NCI-H2171 treated with DMSO at 0.1 percent for 48 hours (cell line): ENCODE data around the gene NINL.
A peak's percentile ranks its signal among the peaks of the same experiment; 100 is the strongest.

Experiments
- DNase-seq: peaks from one replicate; lab custom pipeline; 2025; lab: John Stamatoyannopoulos, UW

Gene NINL

DNA sequence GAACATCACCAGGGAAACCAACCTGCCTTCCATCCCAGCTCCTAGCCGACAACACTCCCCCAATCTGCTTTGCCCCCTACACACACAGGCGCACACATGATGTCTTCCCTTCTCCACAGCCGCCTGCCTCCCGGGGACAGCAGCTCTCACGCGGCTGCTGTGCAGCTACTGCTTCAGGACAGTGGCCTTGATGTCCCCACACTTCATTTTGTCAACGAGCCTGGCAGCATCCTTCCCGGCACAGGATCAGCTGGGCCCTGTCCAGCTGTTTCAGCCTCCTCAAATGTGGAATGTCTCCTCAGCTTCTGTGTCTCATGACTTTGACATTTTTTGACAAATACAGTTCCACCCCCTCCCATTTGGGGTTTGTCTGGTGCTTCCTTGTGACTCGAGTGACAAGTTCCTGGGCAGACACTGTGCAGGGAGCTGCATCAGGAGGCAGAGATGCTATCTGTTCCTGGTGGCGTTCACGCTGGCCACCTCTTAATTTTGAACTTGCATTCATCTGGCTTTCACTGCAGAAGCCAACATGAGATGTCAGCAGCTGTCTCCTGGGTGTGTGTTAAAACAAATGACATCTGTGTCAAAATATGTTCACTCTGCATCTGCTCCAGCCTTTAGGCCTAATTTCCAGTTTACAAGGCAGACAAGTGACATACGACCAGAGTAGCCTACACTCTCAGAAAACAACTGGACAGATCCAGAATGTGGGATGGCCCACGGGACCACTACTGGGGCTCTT, 120.7 kb downstream of the NINL start:
- peak; percentile 46 for DNase-seq

DNA sequence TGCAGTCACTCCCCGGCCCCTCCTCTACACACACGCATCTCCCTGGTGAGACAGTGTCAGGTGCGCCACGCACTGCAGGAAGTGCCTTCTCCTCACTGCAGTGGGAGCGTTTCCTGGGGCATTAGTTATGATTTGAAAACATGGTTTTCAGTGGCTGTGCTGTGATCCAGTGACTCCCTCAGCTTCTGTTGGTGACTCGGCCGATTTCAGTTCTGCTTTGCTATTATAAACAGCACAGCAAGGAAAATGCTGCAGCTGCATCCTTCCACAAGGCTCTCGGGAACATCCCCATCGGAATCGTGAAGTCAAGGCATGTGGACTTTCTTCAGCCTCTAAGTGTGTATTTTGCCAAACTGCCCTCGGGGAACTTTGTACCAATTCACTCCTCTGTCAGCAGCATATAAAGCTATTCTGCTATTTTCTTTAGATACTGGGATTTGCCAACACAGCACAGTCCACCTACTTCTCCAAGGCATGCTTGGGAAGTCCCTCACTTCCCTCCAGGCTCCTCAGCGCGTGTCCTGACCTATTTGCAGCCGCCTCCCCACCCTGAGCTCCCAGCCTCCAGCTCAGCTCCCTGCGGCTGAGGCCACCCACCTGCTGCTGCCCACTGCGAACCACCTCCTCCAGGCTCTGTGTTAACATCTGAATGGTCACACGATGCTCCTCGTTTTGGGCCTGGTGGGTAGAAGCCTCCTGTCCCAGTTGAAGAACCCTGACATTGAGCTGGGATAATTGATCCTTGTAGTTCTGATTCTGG, 123.4 kb downstream of the NINL start:
- DNase-seq: no peak

DNA sequence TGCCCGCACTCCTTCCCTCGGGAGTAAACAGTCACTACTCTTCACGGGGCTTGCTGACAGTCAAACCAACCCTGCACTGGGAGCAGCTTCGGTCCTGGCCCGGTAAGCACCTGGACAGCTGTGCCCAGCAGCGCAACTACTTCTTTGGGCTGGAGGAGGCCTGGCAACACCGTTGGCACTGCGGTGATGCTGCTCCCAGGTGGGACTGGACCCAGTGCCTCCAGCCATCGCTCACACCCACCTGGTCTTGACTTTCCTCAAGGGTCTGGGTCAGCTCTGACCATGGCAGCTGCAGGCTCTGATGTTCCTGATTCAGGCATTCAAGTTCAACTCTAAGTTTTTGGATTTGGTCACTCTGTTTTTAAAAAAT, 124.1 kb downstream of the NINL start:
- no peak for DNase-seq

DNA sequence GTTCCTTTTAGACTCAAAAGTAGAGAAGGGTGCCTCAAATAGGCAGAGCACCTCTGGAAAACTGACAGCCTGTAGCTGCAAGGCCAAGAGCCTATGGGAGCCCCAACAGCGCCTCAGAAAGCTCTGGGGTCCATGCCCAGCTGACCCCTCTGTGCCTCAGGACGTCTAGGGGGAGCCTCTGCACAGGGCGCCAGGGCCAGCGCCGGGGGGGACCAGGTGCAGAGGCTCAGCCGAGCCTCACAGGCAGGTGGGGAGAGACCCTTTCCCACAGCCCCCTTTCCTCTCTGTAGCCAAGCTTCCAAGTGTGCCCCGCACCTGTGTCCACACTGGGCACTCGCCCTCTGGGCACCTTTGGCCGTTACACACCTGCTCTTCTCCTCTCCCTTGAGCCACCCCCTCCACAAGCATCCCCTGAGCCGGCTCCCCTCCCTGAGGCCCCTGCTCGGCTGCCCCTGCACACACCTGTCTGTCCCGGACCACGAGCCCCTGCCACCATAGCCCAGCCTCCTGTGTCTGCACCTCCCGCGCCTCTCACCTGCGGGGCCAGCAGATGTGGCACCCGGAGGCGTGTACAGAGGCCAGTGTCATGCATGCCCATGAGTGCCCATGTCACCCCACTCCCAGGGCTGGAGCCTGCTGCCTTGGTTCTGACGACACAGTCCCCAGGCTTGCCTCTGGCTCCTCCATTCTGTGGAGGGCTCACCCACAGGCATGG, 124.6 kb downstream of the NINL start:
- no peak for DNase-seq

DNA sequence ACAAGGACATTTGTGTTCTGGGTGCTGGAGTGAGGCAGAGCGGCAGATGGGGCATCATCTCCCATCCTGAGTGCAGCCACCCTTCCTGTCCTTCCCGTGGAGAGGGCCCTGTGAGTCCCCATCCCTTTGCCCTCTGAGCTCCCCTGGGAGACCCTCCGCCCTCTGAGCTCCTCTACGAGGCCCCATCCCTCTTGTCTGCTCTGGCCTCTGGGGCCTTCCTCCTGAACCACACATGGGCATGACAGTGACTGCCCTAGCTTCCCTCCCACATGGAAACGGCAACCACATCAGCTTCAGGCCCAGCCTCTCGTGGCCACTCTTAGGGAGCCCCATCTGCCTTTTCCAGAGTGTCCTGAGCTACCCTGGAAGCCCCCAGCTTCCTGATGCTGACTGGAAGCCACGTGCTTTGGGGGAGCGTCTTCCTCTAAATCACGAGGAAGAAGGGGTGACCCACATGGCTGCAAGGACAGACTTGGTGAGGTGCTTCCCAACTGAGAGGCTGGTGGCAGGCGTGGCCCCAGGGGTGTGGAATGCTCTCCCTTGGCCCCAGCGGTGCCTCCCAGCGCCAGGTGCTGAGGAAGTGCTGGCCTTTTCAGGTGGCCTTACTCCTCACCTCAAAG, 125.3 kb downstream of the NINL start:
- DNase-seq: no peak

DNA sequence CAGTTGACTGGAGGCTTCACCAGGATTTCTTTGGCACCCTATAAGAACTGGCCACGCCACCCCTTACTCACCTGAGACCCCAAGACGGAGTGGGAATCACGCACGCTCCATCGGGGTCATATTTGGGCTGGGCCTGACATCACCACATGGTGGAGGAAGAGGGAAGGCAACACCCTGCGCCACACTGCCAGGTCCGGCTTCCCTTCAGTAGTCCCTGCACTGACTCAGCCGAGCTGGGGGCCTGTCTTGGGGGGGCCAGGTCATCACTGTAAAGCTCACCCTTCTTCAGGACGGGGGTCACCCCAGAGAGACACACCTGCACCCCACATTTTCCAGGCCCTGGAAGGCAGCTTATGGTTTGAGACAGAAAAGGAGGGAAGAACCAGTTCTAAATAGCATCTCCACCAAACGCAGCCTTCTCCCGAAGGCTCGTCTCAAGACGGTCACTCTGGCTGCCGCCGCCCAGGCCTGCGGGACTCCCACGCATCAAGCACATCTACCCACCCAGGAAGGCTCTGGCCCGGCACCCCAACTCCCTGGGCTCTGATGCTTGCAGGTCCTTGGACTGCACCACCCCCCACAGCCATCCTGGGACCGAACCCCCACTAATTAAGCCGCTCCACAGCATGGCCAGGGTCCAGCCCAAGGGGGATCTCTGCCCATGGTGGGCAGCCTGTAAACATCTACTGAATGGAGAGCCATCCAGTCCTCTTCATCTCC, 126.1 kb downstream of the NINL start:
- no peak for DNase-seq

DNA sequence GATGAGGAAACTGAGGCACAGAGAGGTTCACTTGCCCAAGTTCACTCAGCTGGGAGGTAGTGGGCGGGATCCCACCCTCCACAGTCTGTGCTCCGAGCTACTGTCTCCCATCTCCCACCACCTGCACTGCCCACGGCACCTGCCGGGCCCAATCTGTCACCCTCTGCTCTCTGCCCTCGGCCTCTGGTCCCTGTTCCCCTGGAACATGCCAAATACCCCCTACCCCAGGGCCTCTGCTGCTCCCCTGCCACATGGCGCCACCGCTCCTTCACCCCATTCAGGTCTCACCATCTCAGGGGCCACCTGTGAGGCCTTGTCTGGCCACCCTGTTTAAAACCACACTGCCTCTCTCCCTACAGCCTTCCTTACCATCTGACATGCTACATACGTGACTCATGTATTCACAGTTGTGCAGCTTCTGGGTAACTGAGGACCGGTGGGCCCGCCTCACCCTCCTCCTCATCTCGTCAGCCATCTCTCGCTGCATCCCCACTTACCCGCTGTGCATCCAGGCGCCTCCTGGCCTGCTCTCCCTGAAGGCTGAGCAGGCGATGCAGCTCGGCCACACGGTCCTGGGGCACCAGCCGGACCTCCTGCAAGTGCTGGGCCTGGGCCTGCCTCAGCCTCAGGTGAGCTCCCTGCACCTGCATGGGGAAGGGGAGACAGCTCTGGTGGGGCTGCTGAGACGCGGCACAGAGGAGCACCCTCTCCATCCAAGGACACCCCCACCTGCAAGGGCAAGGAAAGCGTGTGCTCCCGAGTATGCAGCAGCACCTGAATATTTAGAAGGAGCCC, 127.2 kb downstream of the NINL start:
- DNase-seq: no peak

DNA sequence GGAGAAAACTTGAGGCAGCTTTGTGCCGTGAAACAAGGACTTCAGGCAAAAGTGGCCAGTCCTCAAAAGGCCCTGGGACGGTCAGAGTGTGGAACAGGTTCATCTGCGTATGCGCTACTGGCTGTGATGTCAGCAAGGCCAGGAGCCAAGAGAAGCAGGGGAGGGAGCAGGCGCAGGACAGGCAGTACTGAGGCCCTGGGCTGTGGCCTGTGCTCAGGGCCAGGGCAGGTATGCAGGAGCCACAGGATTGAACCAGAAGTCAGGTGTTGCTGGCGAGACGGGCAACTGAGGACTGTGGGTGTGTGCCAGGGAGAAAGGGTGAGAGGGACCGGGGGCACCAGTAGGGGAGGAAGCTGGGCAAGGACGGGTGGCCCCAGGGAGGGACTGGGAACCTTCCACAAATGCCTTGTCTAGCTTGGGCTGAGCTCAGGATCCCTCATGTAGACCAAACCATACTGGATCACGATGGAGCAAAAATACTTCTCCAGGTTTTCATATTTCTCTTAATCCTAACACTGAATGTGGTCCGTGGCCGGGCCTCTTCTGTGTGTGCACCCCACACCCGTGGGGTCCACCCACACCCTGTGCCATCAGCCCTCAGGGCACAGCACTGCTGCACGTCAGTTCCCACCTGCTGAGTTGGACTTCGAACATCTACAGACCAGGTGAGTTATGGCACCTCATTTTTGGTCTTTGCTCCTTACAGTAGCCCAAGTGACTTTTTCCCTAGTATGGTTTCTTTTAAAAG, 131.0 kb downstream of the NINL start:
- no peak for DNase-seq

DNA sequence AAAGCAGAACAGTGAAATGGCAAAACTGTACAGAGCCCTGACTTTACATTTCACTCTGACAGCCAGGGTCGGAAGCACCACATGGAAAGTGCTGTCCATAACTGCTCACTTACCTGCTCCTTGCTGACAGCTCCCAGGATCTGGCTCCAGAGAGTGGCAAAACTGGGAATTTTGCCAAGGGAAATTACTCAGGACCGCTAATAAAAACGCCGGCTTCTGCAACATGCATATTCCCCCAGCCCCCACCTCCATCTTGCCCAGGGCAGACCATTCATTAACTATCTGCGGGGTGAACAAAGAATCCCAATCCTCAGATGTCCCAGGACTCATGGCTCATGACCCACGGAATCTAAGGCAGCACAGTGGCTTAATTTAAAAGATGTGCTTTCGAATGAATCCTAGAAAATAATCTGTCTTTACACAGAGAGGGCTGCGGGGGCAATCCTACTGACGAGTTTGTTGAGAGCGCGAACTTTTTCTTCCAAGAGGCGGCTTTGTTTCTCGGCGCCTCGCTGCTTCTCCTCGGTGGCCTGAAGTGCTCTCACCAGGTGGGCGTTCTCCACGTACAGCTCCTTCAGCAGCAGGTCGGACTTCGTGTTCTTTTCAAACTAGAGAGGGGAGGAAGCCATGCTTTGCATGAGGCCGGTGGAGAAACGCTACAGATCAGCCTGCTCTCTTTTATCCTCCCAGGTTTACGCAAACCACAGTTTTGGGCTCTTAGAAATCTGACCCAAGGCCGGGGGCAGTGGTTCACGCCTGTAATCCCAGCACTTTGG, 132.1 kb downstream of the NINL start:
- no peak for DNase-seq

DNA sequence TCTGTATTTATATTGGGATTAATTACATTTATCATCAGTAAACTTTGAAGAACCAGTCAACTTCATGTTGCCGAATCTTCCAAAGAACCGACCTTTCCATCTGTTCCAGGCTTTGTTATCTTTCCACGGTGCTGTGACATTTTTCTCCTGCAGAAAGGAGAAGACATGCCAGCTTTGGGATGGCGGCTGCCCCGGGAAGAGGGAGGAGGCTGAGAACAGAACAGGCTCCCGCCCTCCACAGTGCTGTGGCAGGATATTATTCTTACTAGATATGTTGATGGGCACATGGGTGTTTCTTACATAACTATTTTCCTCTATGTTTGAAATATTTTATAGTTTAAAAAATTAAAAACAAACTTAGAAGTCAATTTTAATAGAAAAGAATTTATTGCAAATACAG, 133.0 kb downstream of the NINL start:
- no peak for DNase-seq

DNA sequence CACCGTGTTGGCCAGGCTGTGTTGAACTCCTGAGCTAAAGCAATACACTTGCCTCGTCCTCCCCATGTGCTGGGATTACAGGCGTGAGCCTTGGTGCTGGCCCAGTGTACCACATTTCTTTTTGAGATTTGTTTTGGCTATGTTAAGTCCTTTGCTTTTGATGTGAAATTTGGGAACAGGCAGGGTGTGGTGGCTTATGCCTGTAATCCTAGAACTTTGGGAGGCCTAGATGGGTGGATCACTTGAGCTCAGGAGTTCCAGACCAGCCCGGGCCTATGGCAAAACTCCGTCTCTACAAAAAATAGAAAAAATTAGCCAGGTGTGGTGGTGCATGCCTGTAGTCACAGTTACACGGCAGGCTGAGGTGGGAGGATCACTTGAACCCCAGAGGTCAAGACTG, 137.7 kb downstream of the NINL start:
- DNase-seq: no peak

DNA sequence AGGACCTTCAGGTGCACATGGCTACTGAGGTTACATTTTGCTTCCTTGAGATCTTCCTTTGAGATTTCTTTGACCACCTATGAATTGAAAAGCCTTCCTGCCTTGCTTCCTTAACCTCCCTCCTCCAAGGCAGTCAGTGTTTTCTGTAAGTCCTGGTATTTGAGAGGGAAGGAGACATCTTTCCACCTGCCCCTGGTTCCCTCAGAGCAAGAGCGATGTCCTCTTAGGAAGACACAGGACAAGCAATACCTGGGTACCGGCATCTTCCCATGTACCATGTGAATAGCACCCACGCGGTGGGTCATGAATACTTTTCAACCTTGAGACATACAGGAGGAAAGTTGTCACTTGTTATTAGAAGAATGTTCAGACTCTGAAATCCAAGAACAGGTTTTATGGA, 140.8 kb downstream of the NINL start:
- DNase-seq: no peak

DNA sequence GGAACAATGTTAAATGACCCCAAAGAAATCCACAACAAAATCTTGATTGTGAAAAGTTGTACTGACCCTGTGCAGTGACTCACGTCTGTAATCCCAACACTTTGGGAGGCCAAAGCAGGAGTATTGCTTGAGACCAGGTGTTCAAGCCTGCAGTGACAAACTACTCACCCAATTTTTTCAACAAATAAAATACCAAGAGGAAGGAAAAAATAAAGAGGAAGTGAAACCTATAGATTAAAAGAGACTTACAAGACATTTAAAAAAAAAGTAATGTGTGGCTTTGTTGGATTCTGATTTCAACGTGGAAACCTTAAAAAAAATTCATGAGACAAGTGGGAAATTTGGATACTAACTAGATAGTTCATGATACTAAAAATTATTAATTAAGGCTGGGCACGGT, 146.0 kb downstream of the NINL start:
- DNase-seq: no peak

DNA sequence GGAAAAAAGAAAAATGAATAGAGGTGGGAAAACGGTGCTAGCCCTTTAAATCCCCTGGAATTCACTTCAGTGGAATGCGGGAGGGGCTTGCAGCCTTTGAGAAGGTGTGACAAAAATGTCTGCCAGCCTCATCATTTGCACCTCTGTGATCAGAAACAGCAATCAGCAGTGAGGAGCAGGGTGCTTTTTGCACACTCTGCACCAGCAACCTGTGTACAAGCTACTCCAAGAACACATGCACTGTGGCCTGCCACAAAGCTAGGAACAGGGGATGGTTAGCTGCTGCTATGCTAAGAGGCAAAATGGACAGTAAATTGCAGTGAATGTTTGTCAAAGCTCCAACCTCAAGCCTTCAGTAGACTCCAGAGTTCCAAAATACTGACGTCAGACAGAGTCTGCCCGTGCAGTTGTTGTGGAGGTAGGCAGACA, 148.2 kb downstream of the NINL start:
- DNase-seq: no peak

DNA sequence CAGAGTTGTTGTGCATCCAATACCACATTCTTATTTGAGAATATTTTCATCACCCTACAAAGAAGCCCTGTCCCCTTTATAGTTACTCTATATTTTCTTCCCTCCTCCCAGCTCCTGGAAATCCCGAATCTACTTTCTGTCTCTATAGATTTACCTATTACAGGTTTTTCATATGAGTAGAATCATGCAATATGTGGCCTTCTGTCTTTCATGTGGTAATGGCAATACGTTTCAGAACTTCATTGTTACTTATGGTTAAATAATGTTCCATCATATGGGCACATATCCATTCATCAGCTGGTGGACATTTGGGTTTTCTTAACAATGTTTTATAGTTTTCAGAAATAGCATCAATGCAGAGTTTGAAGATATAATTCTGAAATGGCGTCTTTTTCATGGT, 160.8 kb downstream of the NINL start:
- DNase-seq: no peak

DNA sequence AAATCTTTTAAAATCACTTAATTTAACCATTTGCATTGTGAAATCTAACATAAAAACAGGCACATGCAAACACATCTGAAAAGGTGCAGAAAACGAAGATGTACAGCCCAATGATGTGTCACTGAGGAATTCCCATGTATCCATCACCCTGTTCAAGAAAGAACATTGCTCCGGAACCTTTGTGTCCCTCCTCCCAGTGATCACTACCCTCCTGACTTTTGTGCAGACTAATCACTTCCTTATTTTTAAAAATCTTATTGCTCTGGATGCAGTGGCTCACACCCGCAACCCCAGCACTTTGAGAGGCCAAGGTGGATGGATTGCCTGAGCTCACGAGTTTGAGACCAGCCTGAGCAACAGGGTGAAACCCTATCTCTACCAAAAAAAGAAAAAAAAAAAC, 163.3 kb downstream of the NINL start:
- DNase-seq: no peak

DNA sequence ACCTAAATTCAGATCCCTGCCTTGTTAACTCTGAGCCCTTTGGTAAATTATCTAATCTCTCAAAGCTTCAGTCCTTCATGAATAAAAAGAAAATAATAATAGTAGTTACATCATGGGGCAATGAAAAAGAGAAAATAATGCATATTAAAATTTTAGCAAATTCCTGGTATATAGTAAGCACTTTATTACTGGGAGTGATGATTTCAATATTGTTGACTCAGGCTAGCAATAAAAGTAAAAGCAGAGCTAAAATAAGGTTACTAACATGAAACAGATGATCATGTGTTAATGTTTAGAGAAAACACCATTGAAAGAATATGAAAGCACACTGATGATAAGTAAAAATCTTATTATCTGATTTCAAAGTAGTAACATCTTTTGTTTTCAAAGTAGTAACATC, 164.2 kb downstream of the NINL start:
- no peak for DNase-seq

DNA sequence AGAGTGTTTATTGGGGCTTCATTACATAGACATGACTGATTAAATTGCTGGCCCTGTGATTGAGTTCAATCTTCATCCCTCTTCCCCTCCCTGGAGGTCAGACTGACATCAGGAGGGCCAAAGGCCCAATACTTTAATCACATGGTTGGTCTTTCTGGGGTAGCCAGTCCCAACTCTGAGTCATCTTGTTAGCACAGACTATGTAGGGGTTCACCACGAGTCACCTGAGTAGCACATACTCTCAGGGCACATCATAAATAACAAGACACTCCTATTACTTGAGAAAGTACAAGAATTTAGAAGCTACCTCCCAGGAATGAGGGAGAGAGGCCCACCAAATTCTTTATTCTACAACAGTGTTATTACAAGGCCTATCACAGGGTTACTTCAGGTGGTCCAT, 166.6 kb downstream of the NINL start:
- DNase-seq: no peak

DNA sequence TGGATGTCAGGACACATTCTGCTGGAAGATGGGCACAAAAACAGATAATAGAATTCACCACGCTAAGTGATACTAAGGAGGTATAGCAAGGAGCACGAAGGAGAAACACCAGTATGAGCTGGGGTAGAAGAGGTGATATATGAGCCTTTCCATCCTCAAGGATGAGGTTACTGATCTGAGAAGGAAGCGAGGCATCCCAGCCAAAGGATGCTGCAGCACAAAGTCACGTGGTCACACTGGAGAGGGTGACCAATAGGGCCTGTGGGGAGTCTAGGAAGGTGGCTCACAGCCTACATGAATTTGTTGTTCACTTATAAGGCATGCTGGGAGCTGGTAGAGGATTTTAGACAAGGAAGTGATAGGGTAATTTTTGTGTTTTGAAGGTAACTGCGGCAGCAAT, 176.4 kb downstream of the NINL start:
- DNase-seq: no peak

DNA sequence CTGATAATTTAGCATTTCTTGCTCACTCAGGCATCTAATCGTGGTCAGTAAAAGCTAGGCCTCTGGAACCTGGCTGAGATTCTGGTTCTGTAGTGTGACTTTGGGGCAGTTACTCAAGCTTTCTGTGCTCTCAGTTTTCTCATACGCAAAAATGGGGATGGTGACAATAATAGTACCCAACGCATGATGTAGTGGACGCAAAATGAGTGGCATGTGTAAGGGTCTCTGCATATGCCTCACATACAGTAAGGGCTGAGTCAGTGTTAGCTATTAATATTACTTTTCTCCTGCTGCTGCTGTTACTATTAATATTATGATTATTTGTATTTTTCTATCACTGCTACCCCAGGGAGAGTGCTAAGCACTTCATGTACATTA, 177.2 kb downstream of the NINL start:
- DNase-seq: no peak
